GM23248 (cell line): Measurements from ENCODE around the gene AHSG. TPM values are rescaled to one million over a fixed set of nuclear protein-coding genes. Genes with fewer than 3 reads are reported as not detected.
"Not testable (repeated sequence)": the region's sequence is repeated elsewhere in the genome, so short reads cannot be mapped to it uniquely, and the experiment has no call there.

Source experiments
- DNase-seq: peaks from one replicate; pipeline ENCODE4 v3.0.0-alpha.2; 2015
- H2AFZ ChIP-seq: fragments of 200-600 bp; sonication (generic); 2 replicates; pipeline ENCODE4 v1.6.1; 2016; ENCODE audit warnings: antibody characterized with exemption
- H3F3A ChIP-seq: fragments of 200-600 bp; sonication (generic); 2 replicates; pipeline ENCODE4 v1.6.1; 2016; ENCODE audit warnings: mild to moderate bottlenecking, antibody characterized with exemption, mixed run types; ENCODE audit not compliant: insufficient read depth
- H3K27ac ChIP-seq: fragments of 200-600 bp; sonication (generic); 2 replicates; pipeline ENCODE4 v1.5.1; 2016; ENCODE audit warnings: mild to moderate bottlenecking
- H3K27me3 ChIP-seq: fragments of 200-600 bp; sonication (generic); replicated peaks from 2 replicates; pipeline ENCODE4 v1.6.1; 2016; ENCODE audit warnings: mild to moderate bottlenecking; ENCODE audit not compliant: insufficient read depth
- H3K36me3 ChIP-seq: fragments of 200-600 bp; sonication (generic); 2 replicates; pipeline ENCODE4 v1.6.1; 2016; ENCODE audit warnings: low read depth, mild to moderate bottlenecking
- H3K4me1 ChIP-seq: fragments of 200-600 bp; sonication (generic); 2 replicates; pipeline ENCODE4 v1.6.1; 2016; ENCODE audit warnings: mild to moderate bottlenecking; ENCODE audit not compliant: insufficient read depth
- H3K4me2 ChIP-seq: fragments of 200-600 bp; sonication (generic); one replicate; pipeline ENCODE4 v1.6.1; 2016; ENCODE audit warnings: mild to moderate bottlenecking; ENCODE audit not compliant: unreplicated experiment
- H3K4me3 ChIP-seq: fragments of 200-600 bp; sonication (generic); 2 replicates; pipeline ENCODE4 v1.5.1; 2016; ENCODE audit warnings: mild to moderate bottlenecking
- H3K79me2 ChIP-seq: fragments of 200-600 bp; sonication (generic); 2 replicates; pipeline ENCODE4 v1.6.1; 2016; ENCODE audit warnings: mild to moderate bottlenecking; ENCODE audit not compliant: insufficient read depth
- H3K9ac ChIP-seq: fragments of 200-600 bp; sonication (generic); 2 replicates; pipeline ENCODE4 v1.6.1; 2016; ENCODE audit warnings: mild to moderate bottlenecking
- H3K9me2 ChIP-seq: fragments of 200-600 bp; sonication (generic); 2 replicates; pipeline ENCODE4 v1.6.1; 2016; ENCODE audit warnings: mixed run types, mild to moderate bottlenecking, moderate library complexity; ENCODE audit not compliant: insufficient read depth
- H3K9me3 ChIP-seq: fragments of 200-600 bp; sonication (generic); one replicate; pipeline ENCODE4 v1.6.1; 2017; ENCODE audit warnings: low read depth
- H4K20me1 ChIP-seq: fragments of 200-600 bp; sonication (generic); 2 replicates; pipeline ENCODE4 v1.6.0; 2016; ENCODE audit not compliant: insufficient read depth
- EZH2 ChIP-seq: fragments of 200-600 bp; sonication (generic); IDR thresholded peaks from 2 replicates; pipeline ENCODE4 v1.6.1; 2018; ENCODE audit warnings: antibody characterized with exemption, mild to moderate bottlenecking; ENCODE audit not compliant: insufficient read depth, poor library complexity, severe bottlenecking
- EZH2phosphoT487 ChIP-seq: fragments of 200-600 bp; sonication (generic); IDR thresholded peaks from 2 replicates; pipeline ENCODE4 v1.6.1; 2018; ENCODE audit warnings: antibody characterized with exemption, moderate library complexity, mild to moderate bottlenecking, low read depth; ENCODE audit not compliant: insufficient read depth
- WGBS, 2 experiments: methylation state at CpG; one replicate each; pipeline ENCODE4 v1.1.6; 2015 to 2017; ENCODE audit warnings: low lambda C conversion rate in 2 of 2, low coverage in 1 of 2; ENCODE audit errors: missing lambda C conversion rate in 2 of 2; 5-methylcytosine and 5-hydroxymethylcytosine counted together
- in situ Hi-C: fragments of 300-500 bp; cut with MboI; formaldehyde crosslinking; loops from 2 replicates; pipeline ENCODE4 v1.15.0; 2020
- polyA plus RNA-seq: library from polyadenylated mRNA; unstranded; fragments of >200 nt; fragmentation: Nextera tagmentation; extraction: Ambion mirVana; gene quantifications from 2 replicates; pipeline ENCODE4 v1.2.1, GENCODE V29; 2016
- total RNA-seq: library from RNA; depleted of rRNA; stranded (reverse); fragments of >200 nt; shearing (Covaris generic); gene quantifications from 2 replicates; pipeline ENCODE4 v1.2.3, GENCODE V29; 2014; rRNA removed

AHSG gene
- total RNA-seq (not detected in 2 replicates), polyA plus RNA-seq (not detected in 2 replicates)

GRCh38 chr3:186612721-186613636 is at the start of gene AHSG:
Gene AHSG (plus strand): TSS chr3:186613060. CDS start chr3:186613142, 82 bp downstream.
- Histone ChIP-seq H3K4me3 (no peak within 1 kb of the TSS), H3K27ac (no peak within 1 kb of the TSS), H3F3A (peaks cover 7% of the 10 kb centered on the region), H2AFZ (no peak within 1 kb of the TSS), H3K4me1 (peaks cover 14% of the 10 kb centered on the region; the same call in 1 of the 2 replicates), H3K79me2 (no peaks in the 10 kb centered on the region), H4K20me1 (no peaks in the 10 kb centered on the region), H3K9ac (no peak within 1 kb of the TSS), H3K9me3 (no peaks in the 10 kb centered on the region), H3K9me2 (no peaks in the 10 kb centered on the region), H3K27me3 (peaks cover 12% of the 10 kb centered on the region), H3K4me2 (no peak within 1 kb of the TSS), H3K36me3 (no peaks in the 10 kb centered on the region)
- in situ Hi-C loops, result loop anchor here (10.0 to 25.0 kb wide), 2 partner anchors 202 to 1099 kb away; partner anchors contain the start of gene RTP2
- no peak for DNase-seq
- no peak for TF ChIP-seq EZH2phosphoT487
- WGBS, 2 experiments, result 48 to 58% methylated on average over 7 of the region's 7 CpGs

- in situ Hi-C loops, result no loop called here
- no peak for DNase-seq
- Histone ChIP-seq H2AFZ (no peak overlapping the region), H3K4me1 (peaks cover 9% of the 10 kb centered on the region), H3K27ac (no peak overlapping the region), H3K9me2 (no peaks in the 10 kb centered on the region), H3K27me3 (no peaks in the 10 kb centered on the region), H3K4me2 (no peak overlapping the region), H3K9me3 (no peaks in the 10 kb centered on the region), H4K20me1 (no peaks in the 10 kb centered on the region), H3K79me2 (peaks cover 67% of the 10 kb centered on the region), H3K36me3 (no peaks in the 10 kb centered on the region), H3F3A (no peaks in the 10 kb centered on the region), H3K4me3 (no peak overlapping the region), H3K9ac (no peak overlapping the region)
- TF ChIP-seq EZH2phosphoT487 (no peak), EZH2 (no peak)
These were observed 48.3 kb upstream of the AHSG start for GRCh38 chr3:186564586-186564985.

GRCh38 chr3:186566772-186567071 is 46.1 kb upstream of the AHSG start:
- in situ Hi-C loops, result no loop called here
- 1% methylated on average over 12 to 14 of the region's 14 CpGs for WGBS, 2 experiments
- Histone ChIP-seq H3K27ac (peak overlapping the region; percentile 38), H2AFZ (peak overlapping the region; percentile 95), H3K36me3 (no peaks in the 10 kb centered on the region), H3K4me3 (peak overlapping the region; percentile 79), H4K20me1 (no peaks in the 10 kb centered on the region), H3K4me1 (peaks cover 13% of the 10 kb centered on the region), H3K27me3 (no peaks in the 10 kb centered on the region), H3F3A (no peaks in the 10 kb centered on the region), H3K9me3 (no peaks in the 10 kb centered on the region), H3K9me2 (no peaks in the 10 kb centered on the region), H3K4me2 (peak overlapping the region; percentile 82), H3K79me2 (peaks cover 59% of the 10 kb centered on the region), H3K9ac (peak overlapping the region; percentile 85)
- TF ChIP-seq EZH2, result no peak
- no peak for TF ChIP-seq EZH2phosphoT487
- DNase-seq, result no peak

- Histone ChIP-seq H3F3A (no peaks in the 10 kb centered on the region), H4K20me1 (no peaks in the 10 kb centered on the region), H3K9ac (peak within 1 kb of the TSS; percentile 85), H3K4me3 (peak within 1 kb of the TSS; percentile 79), H3K36me3 (no peaks in the 10 kb centered on the region), H3K27me3 (no peaks in the 10 kb centered on the region), H3K9me2 (no peaks in the 10 kb centered on the region), H3K27ac (peak within 1 kb of the TSS; percentile 38), H3K4me2 (peak within 1 kb of the TSS; percentile 82), H2AFZ (peak within 1 kb of the TSS; percentile 95), H3K4me1 (peaks cover 15% of the 10 kb centered on the region), H3K79me2 (peaks cover 59% of the 10 kb centered on the region), H3K9me3 (no peaks in the 10 kb centered on the region)
- in situ Hi-C loops, result no loop called here
- 2% methylated on average over 62 to 63 of the region's 66 CpGs for WGBS, 2 experiments
- TF ChIP-seq EZH2phosphoT487 (no peak), EZH2 (no peak)
- peak; percentile 86 for DNase-seq
These were observed 45.6 kb upstream of the AHSG start, which contains the start of gene TBCCD1 for GRCh38 chr3:186567072-186567921. Gene TBCCD1 (minus strand): TSS chr3:186567339. CDS start chr3:186564329, 3,010 bp downstream.

GRCh38 chr3:186569361-186569760 is 43.5 kb upstream of the AHSG start:
- Histone ChIP-seq H3K9ac (peak overlapping the region; percentile 78), H2AFZ (peak overlapping the region; percentile 97), H3K36me3 (peaks cover 14% of the 10 kb centered on the region), H3K4me1 (peaks cover 15% of the 10 kb centered on the region), H3K4me2 (peak overlapping the region; percentile 88), H3K79me2 (peaks cover 70% of the 10 kb centered on the region), H3K4me3 (peak overlapping the region; percentile 87)
- H3K27ac ChIP-seq, H3K9me3 ChIP-seq, H3F3A ChIP-seq, in situ Hi-C loops, H4K20me1 ChIP-seq, DNase-seq, H3K9me2 ChIP-seq, H3K27me3 ChIP-seq: not testable (repeated sequence)
- WGBS, 2 experiments, result 92% methylated on average over 11 of the region's 11 CpGs
